Mucosa of descending colon (tissue), 3 donors: ENCODE data around the gene C6orf118. TPM values are rescaled to one million over a fixed set of nuclear protein-coding genes. Genes with fewer than 3 reads are reported as not detected.

Experiments
- ATAC-seq: fragments of 200-7000 bp; cut with Tn5 transposase; one replicate; pipeline ENCODE4 v1.9.1; 2020; ENCODE audit warnings: mild to moderate bottlenecking, moderate library complexity
- DNase-seq, 3 donors: peaks; one replicate each; pipeline ENCODE4 v3.0.0-alpha.2; 2020
- H3K36me3 ChIP-seq: fragments of 200-600 bp; one replicate; pipeline ENCODE4 v1.8.0; 2021; ENCODE audit warnings: low read depth, mild to moderate bottlenecking
- H3K4me1 ChIP-seq: fragments of 200-600 bp; one replicate; pipeline ENCODE4 v1.8.0; 2021; ENCODE audit warnings: low read depth, mild to moderate bottlenecking
- H3K4me3 ChIP-seq: fragments of 200-600 bp; one replicate; pipeline ENCODE4 v1.8.0; 2021; ENCODE audit warnings: mild to moderate bottlenecking
- H3K9me3 ChIP-seq: fragments of 200-600 bp; one replicate; pipeline ENCODE4 v1.8.0; 2021; ENCODE audit warnings: mild to moderate bottlenecking
- CTCF ChIP-seq: fragments of 200-600 bp; IDR thresholded peaks from one replicate; pipeline ENCODE4 v1.8.0; 2022; ENCODE audit warnings: antibody characterized with exemption, mild to moderate bottlenecking
- intact Hi-C, 2 donors: fragments of 100-400 bp; cut with DNase I in 1 of 2; cut with micrococcal nuclease in 1 of 2; formaldehyde crosslinking; loops; one replicate each; pipeline versions ENCODE4 v1.11.0 to v1.11.1; 2022; cut with DNase I, micrococcal nuclease
- long read RNA-seq, 2 donors: library from polyadenylated mRNA; unstranded; transcript quantifications; one replicate each; pipeline ENCODE4 v2.0.0, GENCODE V29; 2019 to 2021
- total RNA-seq, 3 donors: library from RNA; stranded (reverse); fragmentation: NEBNext Ultra II Directional in 2 of 3; extraction: Animal tissue kit (Norgen Biotek cat#: 25700) in 2 of 3; gene quantifications; one replicate each; pipeline versions ENCODE4 v1.2.1 to v1.2.4, GENCODE V29; 2021 to 2023
- donor health status: DM: no; HTN: no; CAD: no; lungs with moderate emphysema.
- donor health status: DM: no; HTN: no; CAD: no.
- donor health status: DM: no; HTN: yes; CAD: no.

The C6orf118 gene
- under 1 TPM in 1 of 3 donors, not detected in 2; 0.32 TPM for total RNA-seq
- long read RNA-seq, donor 1 = 0 reads
- long read RNA-seq, donor 2 = 0 reads

- no peak for TF ChIP-seq CTCF
- Histone ChIP-seq H3K4me1 (no peaks in the 10 kb centered on the region), H3K4me3 (no peak within 1 kb of the TSS), H3K36me3 (no peaks in the 10 kb centered on the region), H3K9me3 (no peaks in the 10 kb centered on the region)
- peak; percentile 45 for ATAC-seq
- intact Hi-C loops = no loop called here
- DNase-seq = peak in 2 of 3 donors; percentile 15 to 45
These were observed at the start of gene C6orf118 for GRCh38 chr6:165308926-165309731. Gene C6orf118, minus strand, starts transcription at chr6:165309605. Its CDS starts 19 bp downstream, at chr6:165309586.

GRCh38 chr6:165345700-165346099 lies 36.3 kb upstream of the C6orf118 start:
- ATAC-seq (no peak), DNase-seq (no peak)
- H3K36me3 ChIP-seq = no peaks in the 10 kb centered on the region
- H3K4me1 ChIP-seq = no peaks in the 10 kb centered on the region
- H3K9me3 ChIP-seq = peaks cover 23% of the 10 kb centered on the region
- no peak for TF ChIP-seq CTCF
- intact Hi-C loops = no loop called here
- H3K4me3 ChIP-seq = no peak overlapping the region

- H3K4me3 ChIP-seq = no peak overlapping the region
- no peak for DNase-seq
- TF ChIP-seq CTCF = no peak
- no peaks in the 10 kb centered on the region for H3K4me1 ChIP-seq
- H3K36me3 ChIP-seq = no peaks in the 10 kb centered on the region
- intact Hi-C loops = no loop called here
- peaks cover 10% of the 10 kb centered on the region for H3K9me3 ChIP-seq
- ATAC-seq = no peak
These were observed 31.1 kb upstream of the C6orf118 start for GRCh38 chr6:165340532-165340931.

- Histone ChIP-seq H3K4me3 (no peak overlapping the region), H3K36me3 (no peaks in the 10 kb centered on the region), H3K4me1 (no peaks in the 10 kb centered on the region), H3K9me3 (peaks cover 38% of the 10 kb centered on the region)
- intact Hi-C loops = no loop called here
- ATAC-seq = no peak
- no peak for TF ChIP-seq CTCF
- no peak for DNase-seq
These were observed 16.2 kb upstream of the C6orf118 start for GRCh38 chr6:165325609-165326008.

- Histone ChIP-seq H3K9me3 (peaks cover 63% of the 10 kb centered on the region), H3K4me3 (no peak overlapping the region), H3K4me1 (no peaks in the 10 kb centered on the region), H3K36me3 (no peaks in the 10 kb centered on the region)
- ATAC-seq (no peak), DNase-seq (no peak)
- no peak for TF ChIP-seq CTCF
- intact Hi-C loops = no loop called here
These were observed 12.2 kb upstream of the C6orf118 start for GRCh38 chr6:165321555-165322145.
